H1 (cell line): ENCODE results near the gene NRL. TPM values are rescaled to one million over a fixed set of nuclear protein-coding genes. Genes with fewer than 3 reads are reported as not detected.

Source experiments
- CTCF ChIA-PET: fragments of 300-600 bp; sonication (Branson Sonifier 250); formaldehyde crosslinking; loops from one replicate; lab custom pipeline; 2021; ENCODE audit not compliant: partially characterized antibody; lab: Charles Lee
- POLR2A ChIA-PET: fragments of 300-600 bp; sonication (Branson Sonifier 250); formaldehyde crosslinking; loops from one replicate; lab custom pipeline; 2021; ENCODE audit warnings: inconsistent platforms; ENCODE audit not compliant: partially characterized antibody; lab: Charles Lee
- DNase-seq, 2 experiments: peaks; one replicate each; pipeline versions ENCODE4 v3.0.0 to v3.0.0-alpha.2; 2010 to 2022; ENCODE audit warnings: low spot score in 2 of 2, low read depth in 1 of 2, mixed read lengths in 1 of 2
- FAIRE-seq: peaks from 2 replicates; lab custom pipeline; 2011; peaks lifted over from hg19 to GRCh38; lab: Jason Lieb, UNC
- H2AFZ ChIP-seq: 2 replicates; pipeline ENCODE4 v1.8.1; 2012; ENCODE audit warnings: low read length, inconsistent platforms
- H2AK5ac ChIP-seq: 2 replicates; pipeline ENCODE4 v1.6.1; 2013; ENCODE audit warnings: low read depth, low read length
- H2BK120ac ChIP-seq: replicated peaks from 2 replicates; pipeline ENCODE3; 2013; ENCODE audit warnings: low read depth, low read length, inconsistent platforms
- H2BK12ac ChIP-seq: 2 replicates; pipeline ENCODE4 v1.6.1; 2013; ENCODE audit warnings: low read depth, low read length
- H2BK15ac ChIP-seq: 2 replicates; pipeline ENCODE4 v1.6.1; 2013; ENCODE audit warnings: low read length
- H2BK20ac ChIP-seq: 2 replicates; pipeline ENCODE4 v1.6.1; 2013; ENCODE audit warnings: low read length
- H2BK5ac ChIP-seq: 2 replicates; pipeline ENCODE4 v1.6.1; 2013; ENCODE audit warnings: low read depth, low read length
- H3K14ac ChIP-seq: 2 replicates; pipeline ENCODE4 v1.6.1; 2013; ENCODE audit warnings: inconsistent platforms; ENCODE audit not compliant: insufficient read length
- H3K18ac ChIP-seq: 2 replicates; pipeline ENCODE4 v1.6.1; 2013; ENCODE audit warnings: low read length; ENCODE audit errors: extremely low read depth
- H3K23ac ChIP-seq: 2 replicates; pipeline ENCODE4 v1.6.1; 2013; ENCODE audit warnings: inconsistent platforms; ENCODE audit not compliant: insufficient read length
- H3K23me2 ChIP-seq: 2 replicates; pipeline ENCODE4 v1.6.1; 2013; ENCODE audit warnings: low read depth, low read length
- H3K27ac ChIP-seq: 2 replicates; pipeline ENCODE4 v1.6.1; 2011; ENCODE audit warnings: low read depth, low read length, inconsistent platforms
- H3K27me3 ChIP-seq, 4 experiments: replicated peaks in 1 of 4; 1 replicate in 1 of 4; 2 replicates in 3 of 4; pipeline versions ENCODE4 v1.6.1 to v1.8.1; 2011 to 2013; ENCODE audit warnings: low read length in 3 of 4, mild to moderate bottlenecking in 3 of 4, inconsistent platforms in 2 of 4, mixed read lengths in 2 of 4, moderate library complexity in 1 of 4; ENCODE audit not compliant: control insufficient read depth in 3 of 4, insufficient read depth in 3 of 4; ENCODE audit errors: extremely low read depth in 1 of 4
- H3K36me3 ChIP-seq, 4 experiments: 2 replicates each; pipeline versions ENCODE4 v1.6.1 to v1.8.1; 2011 to 2013; ENCODE audit warnings: mild to moderate bottlenecking in 4 of 4, low read length in 3 of 4, moderate library complexity in 2 of 4, control low read depth in 1 of 4, inconsistent platforms in 1 of 4; ENCODE audit not compliant: insufficient read depth in 4 of 4, control insufficient read depth in 2 of 4
- H3K4ac ChIP-seq: replicated peaks from 2 replicates; pipeline ENCODE3; 2013; ENCODE audit warnings: low read length, low read depth, mixed read lengths, inconsistent platforms; ENCODE audit not compliant: insufficient read length
- H3K4me1 ChIP-seq, 4 experiments: replicated peaks in 1 of 4; 1 replicate in 1 of 4; 2 replicates in 3 of 4; pipeline versions ENCODE4 v1.6.1 to v1.8.1; 2011 to 2013; ENCODE audit warnings: low read length in 3 of 4, inconsistent platforms in 2 of 4, mixed read lengths in 1 of 4; ENCODE audit not compliant: insufficient read depth in 4 of 4, control insufficient read depth in 3 of 4
- H3K4me2 ChIP-seq, 2 experiments: 2 replicates each; pipeline versions ENCODE4 v1.6.1 to v1.8.1; 2011 to 2013; ENCODE audit warnings: low read depth in 2 of 2, low read length in 2 of 2, control low read depth in 1 of 2, inconsistent platforms in 1 of 2, mild to moderate bottlenecking in 1 of 2; ENCODE audit not compliant: insufficient read depth in 1 of 2
- H3K4me3 ChIP-seq, 4 experiments: fragments of 200-600, 300-600 bp in 1 of 4; sonication (generic), shearing (Covaris generic), sonication (Bioruptor Twin) in 1 of 4; 2 replicates each; pipeline versions ENCODE4 v1.5.1 to v1.8.1; 2011 to 2016; ENCODE audit warnings: low read length in 4 of 4, low read depth in 3 of 4, control low read depth in 2 of 4, inconsistent platforms in 2 of 4, mild to moderate bottlenecking in 2 of 4, mixed read lengths in 1 of 4, moderate library complexity in 1 of 4; ENCODE audit not compliant: insufficient read depth in 2 of 4; ENCODE audit errors: extremely low read depth in 1 of 4
- H3K56ac ChIP-seq: replicated peaks from 2 replicates; pipeline ENCODE3; 2013; ENCODE audit warnings: low read depth, mild to moderate bottlenecking, mixed read lengths, low read length, inconsistent platforms; ENCODE audit not compliant: insufficient read length
- H3K79me1 ChIP-seq: 2 replicates; pipeline ENCODE4 v1.6.1; 2013; ENCODE audit warnings: low read depth, low read length, control low read depth
- H3K79me2 ChIP-seq, 2 experiments: 2 replicates each; pipeline versions ENCODE4 v1.6.1 to v1.8.1; 2012 to 2013; ENCODE audit warnings: low read length in 2 of 2, mild to moderate bottlenecking in 2 of 2, inconsistent platforms in 1 of 2; ENCODE audit not compliant: insufficient read depth in 2 of 2, control insufficient read depth in 1 of 2
- H3K9ac ChIP-seq, 4 experiments: replicated peaks in 1 of 4; 1 replicate in 1 of 4; 2 replicates in 3 of 4; pipeline versions ENCODE4 v1.6.1 to v1.8.1; 2011 to 2013; ENCODE audit warnings: low read depth in 3 of 4, low read length in 3 of 4, control low read depth in 2 of 4, mild to moderate bottlenecking in 2 of 4, moderate library complexity in 2 of 4, inconsistent platforms in 1 of 4; ENCODE audit errors: extremely low read depth in 1 of 4
- H3K9me3 ChIP-seq, 2 experiments: 2 replicates each; pipeline versions ENCODE4 v1.6.1 to v1.8.1; 2012 to 2013; ENCODE audit warnings: mild to moderate bottlenecking in 2 of 2, moderate library complexity in 2 of 2, control low read depth in 1 of 2, inconsistent platforms in 1 of 2, low read depth in 1 of 2, low read length in 1 of 2, mixed read lengths in 1 of 2; ENCODE audit not compliant: insufficient read depth in 2 of 2
- H4K20me1 ChIP-seq, 2 experiments: replicated peaks in 1 of 2; 2 replicates each; pipeline versions ENCODE3 to v1.8.1; 2011 to 2013; ENCODE audit warnings: inconsistent platforms in 2 of 2, low read length in 2 of 2, mild to moderate bottlenecking in 1 of 2; ENCODE audit not compliant: insufficient read depth in 2 of 2, control insufficient read depth in 1 of 2
- H4K5ac ChIP-seq: 2 replicates; pipeline ENCODE4 v1.6.1; 2013; ENCODE audit warnings: low read length, low read depth, mixed read lengths, inconsistent platforms; ENCODE audit not compliant: insufficient read length
- H4K8ac ChIP-seq: 2 replicates; pipeline ENCODE4 v1.8.0; 2013; ENCODE audit warnings: mild to moderate bottlenecking, moderate library complexity, low read length, inconsistent platforms; ENCODE audit not compliant: insufficient read depth; ENCODE audit errors: extremely low read depth
- H4K91ac ChIP-seq: replicated peaks from 2 replicates; pipeline ENCODE3; 2013; ENCODE audit warnings: low read length, mixed read lengths, inconsistent platforms; ENCODE audit not compliant: insufficient read length
- CTBP2 ChIP-seq: IDR thresholded peaks from 2 replicates; pipeline ENCODE4 v1.7.0; 2011; ENCODE audit warnings: borderline replicate concordance, mild to moderate bottlenecking, moderate library complexity, mixed read lengths, low read length; ENCODE audit not compliant: insufficient read depth, insufficient read length
- POU5F1 ChIP-seq: IDR thresholded peaks from 2 replicates; pipeline ENCODE4 v1.6.1; 2011; ENCODE audit warnings: low read depth, mild to moderate bottlenecking, low read length, moderate library complexity
- SIRT6 ChIP-seq: IDR thresholded peaks from one replicate; pipeline ENCODE4 v1.7.1; 2012; ENCODE audit warnings: low read length, inconsistent platforms
- SP1 ChIP-seq: IDR thresholded peaks from 2 replicates; pipeline ENCODE4 v1.6.1; 2011; ENCODE audit warnings: low read depth, low read length
- WGBS, 2 experiments: shearing (Covaris generic) in 1 of 2; methylation state at CpG; one replicate each; pipeline versions ENCODE4 v1.1.6 to v1.1.7; 2013 to 2015; ENCODE audit warnings: low lambda C conversion rate in 2 of 2, mixed read lengths in 2 of 2, inconsistent platforms in 1 of 2, low coverage in 1 of 2, missing lambda C conversion rate in 1 of 2; ENCODE audit not compliant: insufficient replicate concordance in 2 of 2, insufficient coverage in 1 of 2, insufficient read length in 1 of 2; ENCODE audit errors: extremely low coverage in 1 of 2, missing lambda C conversion rate in 1 of 2; 5-methylcytosine and 5-hydroxymethylcytosine counted together
- polyA plus RNA-seq, 7 experiments: library from polyadenylated mRNA; depleted of rRNA in 3 of 7; stranded (reverse) in 5 of 7; unstranded in 2 of 7; fragments of >200 nt in 5 of 7; fragments of 200-250 nt in 2 of 7; gene quantifications; 1 replicate in 5 of 7; 2 replicates in 1 of 7; 4 replicates in 1 of 7; pipeline versions ENCODE4 v1.2.1 to v1.2.3, GENCODE V29; 2011 to 2013; ENCODE audit warnings: missing spikeins in 2 of 7, mixed read lengths in 2 of 7
- total RNA-seq: library from RNA; stranded (reverse); fragmentation: NEBNext Ultra II Directional; extraction: Animal tissue kit (Norgen Biotek cat#: 25700); gene quantifications from 2 replicates; pipeline ENCODE4 v1.2.1, GENCODE V29; 2021

NRL gene
- total and polyA plus RNA-seq, 2 of the 8 experiments (the other 6 are each of a cell fraction or from before 2014, with no cell fraction given) = 1.1 to 2.2 TPM

- H2BK12ac ChIP-seq = no peak overlapping the region
- H3K4me2 ChIP-seq = no peak overlapping the region
- no peak overlapping the region for H3K4me3 ChIP-seq
- H3K27me3 ChIP-seq = no peaks in the 10 kb centered on the region
- no peak overlapping the region for H2BK5ac ChIP-seq
- no peak overlapping the region for H2BK15ac ChIP-seq
- H4K8ac ChIP-seq = no peak overlapping the region; the same call in 1 of the 2 replicates
- H3K14ac ChIP-seq = no peak overlapping the region
- no peak overlapping the region for H3K9ac ChIP-seq
- H3K4ac ChIP-seq = no peak overlapping the region
- H2BK120ac ChIP-seq = no peak overlapping the region
- H3K4me1 ChIP-seq = 0 out of 7 replicates have a peak, but pooled peaks cover 0 to 2% (median 0%) of the 10 kb centered on the region in 4 experiments
- 83% methylated on average over 4 of the region's 4 CpGs; no CpG with 5 or more reads in 1 of the 2 experiments for whole genome bisulfite sequencing, 2 experiments
- no peaks in the 10 kb centered on the region for H3K9me3 ChIP-seq
- H3K23me2 ChIP-seq = no peaks in the 10 kb centered on the region
- FAIRE-seq = no peak
- no peak overlapping the region for H3K27ac ChIP-seq
- H4K5ac ChIP-seq = no peak overlapping the region
- H2AFZ ChIP-seq = no peak overlapping the region
- no peaks in the 10 kb centered on the region for H4K20me1 ChIP-seq
- CTCF ChIA-PET = interaction anchor here (0.7 to 23.8 kb wide), 5 partner anchors 11 to 45 kb away, joined by 3 to 316 read pairs (median 7); partner anchors contain the start of genes CARMIL3 and PCK2
- no peaks in the 10 kb centered on the region for H3K79me2 ChIP-seq
- no peaks in the 10 kb centered on the region for H3K36me3 ChIP-seq
- no peak overlapping the region for H3K18ac ChIP-seq
- no peak overlapping the region for H3K56ac ChIP-seq
- H4K91ac ChIP-seq = no peak overlapping the region
- H2BK20ac ChIP-seq = no peak overlapping the region
- no peak for DNase-seq
- H3K23ac ChIP-seq = no peak overlapping the region
- H3K79me1 ChIP-seq = no peaks in the 10 kb centered on the region
- POLR2A ChIA-PET = interaction anchor here (2.0 to 27.2 kb wide), 3 partner anchors 11 to 36 kb away, joined by 5 to 626 read pairs (median 36); partner anchors contain the start of genes CARMIL3 and PCK2
- no peak overlapping the region for H2AK5ac ChIP-seq
- TF ChIP-seq CTBP2 (no peak), POU5F1 (no peak), SP1 (no peak), SIRT6 (no peak)
Measured at GRCh38 chr14:24063263-24063836, 51.4 kb downstream of the NRL start.
